HCT116 (cell line): ENCODE data around the gene SLC25A51.

Source experiments
- CTCF ChIP-seq, 3 experiments: fragments of 200-600 bp in 1 of 3; sonication (generic) in 1 of 3; IDR thresholded peaks in 2 of 3; conservative IDR thresholded peaks in 1 of 3; 2 replicates each; pipeline ENCODE4 v1.5.1; 2012 to 2017; ENCODE audit warnings: low read depth in 2 of 3, low read length in 2 of 3, antibody characterized with exemption in 1 of 3, borderline replicate concordance in 1 of 3, control low read depth in 1 of 3, mild to moderate bottlenecking in 1 of 3, mixed read lengths in 1 of 3, mixed run types in 1 of 3, moderate library complexity in 1 of 3; ENCODE audit not compliant: insufficient read depth in 1 of 3
- EGR1 ChIP-seq: IDR thresholded peaks from 2 replicates; pipeline ENCODE4 v1.6.1; 2012; ENCODE audit warnings: low read depth
- EZH2 ChIP-seq: fragments of 200-600 bp; sonication (generic); IDR thresholded peaks from 2 replicates; pipeline ENCODE4 v1.6.1; 2017; ENCODE audit warnings: antibody characterized with exemption, mixed run types
- EZH2phosphoT487 ChIP-seq: fragments of 200-600 bp; IDR thresholded peaks from 2 replicates; pipeline ENCODE4 v1.6.1; 2018; ENCODE audit warnings: antibody characterized with exemption, borderline replicate concordance
- MAX ChIP-seq: IDR thresholded peaks from 2 replicates; pipeline ENCODE4 v1.6.1; 2012
- POLR2A ChIP-seq: IDR thresholded peaks from 2 replicates; pipeline ENCODE4 v1.7.0; 2011; ENCODE audit warnings: borderline replicate concordance; ENCODE audit not compliant: insufficient read depth, insufficient read length; ENCODE audit errors: extremely low read depth
- POLR2AphosphoS5 ChIP-seq: IDR thresholded peaks from 2 replicates; pipeline ENCODE4 v1.6.1; 2011; ENCODE audit warnings: mild to moderate bottlenecking, low read depth, low read length, moderate library complexity
- RAD21 ChIP-seq: IDR thresholded peaks from 2 replicates; pipeline ENCODE4 v1.6.1; 2012; ENCODE audit warnings: low read depth, mild to moderate bottlenecking
- SIN3A ChIP-seq: IDR thresholded peaks from 2 replicates; pipeline ENCODE4 v1.6.1; 2012; ENCODE audit warnings: low read depth
- SRF ChIP-seq: IDR thresholded peaks from 2 replicates; pipeline ENCODE4 v1.6.1; 2012; ENCODE audit warnings: low read depth
- YY1 ChIP-seq: IDR thresholded peaks from 2 replicates; pipeline ENCODE4 v1.6.1; 2011; ENCODE audit warnings: low read length, low read depth, moderate library complexity, mild to moderate bottlenecking; ENCODE audit not compliant: insufficient replicate concordance; ENCODE audit errors: extremely low read depth
- ZBTB33 ChIP-seq: IDR thresholded peaks from 2 replicates; pipeline ENCODE4 v1.6.1; 2011; ENCODE audit warnings: mild to moderate bottlenecking, low read length, moderate library complexity; ENCODE audit not compliant: insufficient replicate concordance; ENCODE audit errors: extremely low read depth
- ZNF274 ChIP-seq: fragments of 200-500 bp; sonication (Bioruptor generic); IDR thresholded peaks from 2 replicates; pipeline ENCODE4 v1.6.1; 2014; ENCODE audit warnings: mild to moderate bottlenecking, low read depth, low read length, inconsistent platforms
- TF ChIP-seq, protein P1 (sequence below): IDR thresholded peaks from 2 replicates; pipeline ENCODE4 v1.6.1; 2012; ENCODE audit warnings: low read depth

GRCh38 chr9:37911271-37911681 lies 7.3 kb upstream of the SLC25A51 start:
- TF ChIP-seq EGR1 (no peak), CTCF (IDR thresholded peaks at IDR 0.05 in 2 of 3, conservative IDR thresholded peaks at IDR 0.05 in 1 of 3; ENCODE audit: borderline replicate concordance in 1 of 3, insufficient read depth in 1 of 3, low read depth in 2 of 3, low read length in 2 of 3) (no peak), EZH2 (no peak), YY1 (no peak), POLR2AphosphoS5 (no peak), POLR2A (no peak), SIN3A (no peak), RAD21 (no peak), ZNF274 (no peak), MAX (no peak), EZH2phosphoT487 (no peak), SRF (no peak), ZBTB33 (no peak)
- TF ChIP-seq, protein P1, sequence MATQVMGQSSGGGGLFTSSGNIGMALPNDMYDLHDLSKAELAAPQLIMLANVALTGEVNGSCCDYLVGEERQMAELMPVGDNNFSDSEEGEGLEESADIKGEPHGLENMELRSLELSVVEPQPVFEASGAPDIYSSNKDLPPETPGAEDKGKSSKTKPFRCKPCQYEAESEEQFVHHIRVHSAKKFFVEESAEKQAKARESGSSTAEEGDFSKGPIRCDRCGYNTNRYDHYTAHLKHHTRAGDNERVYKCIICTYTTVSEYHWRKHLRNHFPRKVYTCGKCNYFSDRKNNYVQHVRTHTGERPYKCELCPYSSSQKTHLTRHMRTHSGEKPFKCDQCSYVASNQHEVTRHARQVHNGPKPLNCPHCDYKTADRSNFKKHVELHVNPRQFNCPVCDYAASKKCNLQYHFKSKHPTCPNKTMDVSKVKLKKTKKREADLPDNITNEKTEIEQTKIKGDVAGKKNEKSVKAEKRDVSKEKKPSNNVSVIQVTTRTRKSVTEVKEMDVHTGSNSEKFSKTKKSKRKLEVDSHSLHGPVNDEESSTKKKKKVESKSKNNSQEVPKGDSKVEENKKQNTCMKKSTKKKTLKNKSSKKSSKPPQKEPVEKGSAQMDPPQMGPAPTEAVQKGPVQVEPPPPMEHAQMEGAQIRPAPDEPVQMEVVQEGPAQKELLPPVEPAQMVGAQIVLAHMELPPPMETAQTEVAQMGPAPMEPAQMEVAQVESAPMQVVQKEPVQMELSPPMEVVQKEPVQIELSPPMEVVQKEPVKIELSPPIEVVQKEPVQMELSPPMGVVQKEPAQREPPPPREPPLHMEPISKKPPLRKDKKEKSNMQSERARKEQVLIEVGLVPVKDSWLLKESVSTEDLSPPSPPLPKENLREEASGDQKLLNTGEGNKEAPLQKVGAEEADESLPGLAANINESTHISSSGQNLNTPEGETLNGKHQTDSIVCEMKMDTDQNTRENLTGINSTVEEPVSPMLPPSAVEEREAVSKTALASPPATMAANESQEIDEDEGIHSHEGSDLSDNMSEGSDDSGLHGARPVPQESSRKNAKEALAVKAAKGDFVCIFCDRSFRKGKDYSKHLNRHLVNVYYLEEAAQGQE, result no peak
